Central memory CD8-positive, alpha-beta T cell (primary cell): Measurements from ENCODE around the gene TRIML1.

Source experiments
- ATAC-seq: fragments of 150-1000 bp; cut with Tn5 transposase; replicated peaks from 2 replicates; pipeline ENCODE4 v1.10.0; 2022; ENCODE audit warnings: mild to moderate bottlenecking, moderate FRiP score, moderate number of reproducible peaks; ENCODE audit not compliant: poor library complexity, severe bottlenecking; ENCODE audit errors: extremely low read depth
- DNase-seq, 2 donors: peaks; one replicate each; pipeline ENCODE4 v3.0.0; 2021; ENCODE audit warnings: low spot score in 2 of 2
- H3K27ac Mint-ChIP-seq: one replicate; pipeline ENCODE4 v1.8.0; 2022; ENCODE audit warnings: low read depth, mild to moderate bottlenecking, moderate library complexity, mixed read lengths
- H3K27me3 Mint-ChIP-seq: one replicate; pipeline ENCODE4 v1.8.0; 2022; ENCODE audit warnings: mixed read lengths
- H3K36me3 Mint-ChIP-seq: one replicate; pipeline ENCODE4 v1.8.0; 2022; ENCODE audit warnings: mild to moderate bottlenecking, moderate library complexity, mixed read lengths; ENCODE audit not compliant: insufficient read depth
- H3K4me1 Mint-ChIP-seq: one replicate; pipeline ENCODE4 v1.8.0; 2022; ENCODE audit warnings: mixed read lengths
- H3K4me3 Mint-ChIP-seq: one replicate; pipeline ENCODE4 v1.8.0; 2022; ENCODE audit warnings: mild to moderate bottlenecking, moderate library complexity, mixed read lengths
- H3K9me3 Mint-ChIP-seq: one replicate; pipeline ENCODE4 v1.8.0; 2022; ENCODE audit warnings: mixed read lengths

Gene TRIML1, protein sequence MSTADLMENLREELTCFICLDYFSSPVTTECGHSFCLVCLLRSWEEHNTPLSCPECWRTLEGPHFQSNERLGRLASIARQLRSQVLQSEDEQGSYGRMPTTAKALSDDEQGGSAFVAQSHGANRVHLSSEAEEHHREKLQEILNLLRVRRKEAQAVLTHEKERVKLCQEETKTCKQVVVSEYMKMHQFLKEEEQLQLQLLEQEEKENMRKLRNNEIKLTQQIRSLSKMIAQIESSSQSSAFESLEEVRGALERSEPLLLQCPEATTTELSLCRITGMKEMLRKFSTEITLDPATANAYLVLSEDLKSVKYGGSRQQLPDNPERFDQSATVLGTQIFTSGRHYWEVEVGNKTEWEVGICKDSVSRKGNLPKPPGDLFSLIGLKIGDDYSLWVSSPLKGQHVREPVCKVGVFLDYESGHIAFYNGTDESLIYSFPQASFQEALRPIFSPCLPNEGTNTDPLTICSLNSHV

DNA sequence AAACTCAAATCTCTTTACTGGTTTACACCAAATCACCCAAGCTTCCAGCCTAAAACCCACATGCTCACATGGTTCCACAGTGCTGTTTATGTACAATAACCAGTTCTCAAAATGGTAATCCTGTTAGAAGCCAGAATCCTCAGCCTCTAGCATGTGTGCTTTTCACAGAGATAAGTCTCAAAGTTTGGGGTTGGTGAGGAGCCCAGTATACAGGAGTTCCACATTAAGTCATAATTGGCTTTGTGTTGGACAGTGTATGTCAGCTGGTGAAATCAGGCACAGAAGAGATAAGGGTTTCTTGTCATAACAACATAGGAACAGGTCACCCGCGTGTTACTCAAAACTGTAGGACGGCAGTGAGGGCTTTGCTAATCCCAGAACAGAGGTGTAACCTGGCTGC, at the start of gene TRIML1:
Gene TRIML1 (plus strand): TSS at position 301 of the 400 bp plus-strand sequence. CDS start 118 bp downstream, outside the sequence.
- no peak within 1 kb of the TSS for H3K27ac Mint-ChIP-seq
- ATAC-seq, result no peak
- DNase-seq, result no peak
- H3K9me3 Mint-ChIP-seq, result no peaks in the 10 kb centered on the region
- H3K4me3 Mint-ChIP-seq, result no peak within 1 kb of the TSS
- no peaks in the 10 kb centered on the region for H3K27me3 Mint-ChIP-seq
- no peaks in the 10 kb centered on the region for H3K4me1 Mint-ChIP-seq
- peaks cover 2% of the 10 kb centered on the region for H3K36me3 Mint-ChIP-seq

GRCh38 chr4:188092824-188093223, 46.4 kb upstream of the TRIML1 start:
- Mint-ChIP-seq H3K4me3 (no peak overlapping the region), H3K27ac (no peak overlapping the region), H3K4me1 (no peaks in the 10 kb centered on the region), H3K9me3 (peaks cover 21% of the 10 kb centered on the region), H3K27me3 (no peaks in the 10 kb centered on the region), H3K36me3 (no peaks in the 10 kb centered on the region)
- no peak for ATAC-seq
- no peak for DNase-seq

GRCh38 chr4:188106454-188106853, 32.8 kb upstream of the TRIML1 start:
- DNase-seq, result no peak
- Mint-ChIP-seq H3K27me3 (no peaks in the 10 kb centered on the region), H3K27ac (no peak overlapping the region), H3K4me3 (no peak overlapping the region), H3K4me1 (no peaks in the 10 kb centered on the region), H3K9me3 (peaks cover 25% of the 10 kb centered on the region), H3K36me3 (no peaks in the 10 kb centered on the region)
- ATAC-seq, result no peak

GRCh38 chr4:188107931-188108843, 31.1 kb upstream of the TRIML1 start:
- Mint-ChIP-seq H3K27ac (no peak overlapping the region), H3K9me3 (peaks cover 22% of the 10 kb centered on the region), H3K4me1 (no peaks in the 10 kb centered on the region), H3K27me3 (no peaks in the 10 kb centered on the region), H3K36me3 (no peaks in the 10 kb centered on the region), H3K4me3 (no peak overlapping the region)
- no peak for ATAC-seq
- DNase-seq, result no peak

GRCh38 chr4:188109157-188109755, 30.0 kb upstream of the TRIML1 start, which contains the start of gene TRIML2:
Gene TRIML2, minus strand, starts transcription at chr4:188109603. Its CDS starts 4,235 bp downstream, at chr4:188105368.
- DNase-seq, result no peak

GRCh38 chr4:188110036-188110435, 29.2 kb upstream of the TRIML1 start:
- Mint-ChIP-seq H3K27ac (no peak overlapping the region), H3K36me3 (no peaks in the 10 kb centered on the region), H3K4me3 (no peak overlapping the region), H3K27me3 (no peaks in the 10 kb centered on the region), H3K4me1 (no peaks in the 10 kb centered on the region), H3K9me3 (peaks cover 17% of the 10 kb centered on the region)
- DNase-seq (no peak), ATAC-seq (no peak)

More at GRCh38 chr4:188109157-188109755, 30.0 kb upstream of the TRIML1 start, which contains the start of gene TRIML2:
- no peaks in the 10 kb centered on the region for H3K36me3 Mint-ChIP-seq
- no peaks in the 10 kb centered on the region for H3K27me3 Mint-ChIP-seq
- H3K4me3 Mint-ChIP-seq, result no peak within 1 kb of the TSS
- peaks cover 22% of the 10 kb centered on the region for H3K9me3 Mint-ChIP-seq
- H3K4me1 Mint-ChIP-seq, result no peaks in the 10 kb centered on the region
- no peak for ATAC-seq
- H3K27ac Mint-ChIP-seq, result no peak within 1 kb of the TSS

DNA sequence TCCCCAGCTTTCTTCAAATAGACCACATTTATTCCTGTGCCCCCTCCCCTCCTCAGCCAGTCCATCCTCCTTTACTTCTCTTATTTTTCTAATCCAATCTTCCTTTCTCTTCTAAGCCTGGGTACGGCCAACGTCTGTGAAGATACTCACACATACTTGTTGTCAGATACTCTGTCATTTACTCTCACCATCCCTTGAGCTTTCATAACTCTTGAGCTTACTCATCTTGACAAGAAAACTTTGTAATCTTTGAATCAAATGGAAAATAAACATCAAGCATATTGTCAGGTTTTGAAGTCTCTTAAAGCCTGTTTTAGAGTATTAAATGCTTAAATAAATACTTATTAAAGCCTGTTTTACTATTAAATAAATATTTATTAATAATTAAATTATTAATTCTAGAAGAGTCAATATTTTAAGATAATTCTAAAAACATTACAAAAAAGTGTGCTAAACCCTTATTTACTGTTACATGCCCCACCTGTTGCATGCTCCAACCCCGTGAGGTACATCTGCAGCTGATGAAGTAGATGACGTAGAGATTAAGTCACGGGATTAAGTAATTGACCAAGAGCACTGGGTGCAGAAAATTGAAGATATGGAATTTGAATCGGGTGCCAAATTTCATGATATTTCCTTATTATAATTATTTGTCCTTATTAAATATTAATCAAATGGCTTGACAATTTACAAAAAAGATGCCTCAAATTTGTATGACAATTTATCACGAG, 28.3 kb upstream of the TRIML1 start:
- no peak for ATAC-seq
- H3K4me1 Mint-ChIP-seq, result no peaks in the 10 kb centered on the region

DNA sequence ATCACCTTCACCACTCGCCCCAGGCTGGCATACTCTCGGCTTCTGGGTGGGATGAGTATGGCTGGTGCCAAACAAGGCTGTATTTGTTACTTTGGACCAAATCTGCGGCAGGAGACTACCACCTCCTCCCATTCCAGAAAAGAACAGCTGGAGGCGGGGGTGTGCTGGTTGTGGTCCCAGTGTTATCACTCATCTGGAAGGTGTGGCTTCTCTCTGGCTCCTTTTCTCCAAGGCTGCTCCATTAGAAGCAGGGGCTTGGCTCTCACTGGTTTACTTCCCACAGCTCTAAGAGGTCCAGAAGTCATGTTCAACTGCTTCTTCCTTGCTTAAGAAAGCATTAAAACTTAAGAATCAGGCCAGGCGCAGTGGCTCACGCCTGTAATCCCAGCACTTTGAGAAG, 27.3 kb upstream of the TRIML1 start:
- Mint-ChIP-seq H3K9me3 (peaks cover 17% of the 10 kb centered on the region), H3K4me3 (no peak overlapping the region), H3K4me1 (no peaks in the 10 kb centered on the region), H3K36me3 (no peaks in the 10 kb centered on the region), H3K27ac (no peak overlapping the region), H3K27me3 (no peaks in the 10 kb centered on the region)
- ATAC-seq, result no peak
- no peak for DNase-seq

More for the DNA sequence above, 28.3 kb upstream of the TRIML1 start:
- no peaks in the 10 kb centered on the region for H3K27me3 Mint-ChIP-seq
- peaks cover 17% of the 10 kb centered on the region for H3K9me3 Mint-ChIP-seq
- H3K27ac Mint-ChIP-seq, result no peak overlapping the region
- no peaks in the 10 kb centered on the region for H3K36me3 Mint-ChIP-seq
- no peak for DNase-seq
- no peak overlapping the region for H3K4me3 Mint-ChIP-seq

DNA sequence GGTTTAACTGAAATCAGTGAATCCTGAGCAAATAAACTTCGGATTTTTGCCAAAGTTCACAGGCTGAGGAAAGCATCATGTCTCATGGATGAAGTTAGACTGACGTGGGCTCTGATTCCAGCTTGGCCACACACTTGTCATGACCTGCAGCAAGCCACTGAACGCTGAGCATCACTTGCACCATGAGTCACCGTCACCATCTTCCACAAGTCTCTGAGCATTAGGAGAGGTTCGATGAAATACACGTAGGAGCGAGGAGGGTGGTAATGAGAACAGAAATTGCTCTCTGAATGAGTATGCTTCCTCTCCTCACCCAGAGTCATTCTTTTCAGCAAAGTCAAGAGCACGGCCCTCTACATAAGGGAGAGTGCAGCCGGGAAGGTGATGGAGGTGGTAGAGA, 26.1 kb upstream of the TRIML1 start:
- peaks cover 19% of the 10 kb centered on the region for H3K9me3 Mint-ChIP-seq
- ATAC-seq, result no peak
- H3K4me1 Mint-ChIP-seq, result no peaks in the 10 kb centered on the region
- H3K36me3 Mint-ChIP-seq, result no peaks in the 10 kb centered on the region
- no peak overlapping the region for H3K4me3 Mint-ChIP-seq
- H3K27ac Mint-ChIP-seq, result no peak overlapping the region
- H3K27me3 Mint-ChIP-seq, result no peaks in the 10 kb centered on the region
- DNase-seq, result no peak

GRCh38 chr4:188117631-188118324, 21.5 kb upstream of the TRIML1 start:
- Mint-ChIP-seq H3K4me3 (no peak overlapping the region), H3K27me3 (no peaks in the 10 kb centered on the region), H3K4me1 (no peaks in the 10 kb centered on the region), H3K27ac (no peak overlapping the region), H3K36me3 (peaks cover 1% of the 10 kb centered on the region), H3K9me3 (peaks cover 15% of the 10 kb centered on the region)
- no peak for ATAC-seq
- no peak for DNase-seq

DNA sequence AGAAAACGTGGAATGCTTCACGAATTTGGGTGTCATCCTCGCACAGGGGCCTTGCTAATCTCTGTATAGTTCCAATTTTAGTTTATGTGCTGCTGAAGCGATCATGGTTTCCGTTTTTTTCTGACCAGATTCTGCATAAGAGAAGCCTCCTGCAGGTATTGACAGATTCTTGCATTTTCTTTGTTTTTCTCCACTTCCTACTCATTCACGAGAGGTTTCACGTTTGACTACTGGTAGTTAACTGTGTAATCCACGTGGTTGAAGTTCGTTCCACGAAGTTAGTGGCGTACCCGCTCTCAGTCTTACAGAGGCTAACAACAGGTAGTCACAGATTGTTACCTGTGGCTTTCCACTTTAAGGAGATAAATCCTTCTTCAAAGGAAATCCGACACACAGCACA, 17.7 kb upstream of the TRIML1 start:
- no peaks in the 10 kb centered on the region for H3K4me1 Mint-ChIP-seq
- H3K27ac Mint-ChIP-seq, result no peak overlapping the region
- H3K36me3 Mint-ChIP-seq, result peaks cover 1% of the 10 kb centered on the region
- DNase-seq (no peak), ATAC-seq (no peak)
- H3K9me3 Mint-ChIP-seq, result peaks cover 24% of the 10 kb centered on the region
- no peak overlapping the region for H3K4me3 Mint-ChIP-seq
- no peaks in the 10 kb centered on the region for H3K27me3 Mint-ChIP-seq
